Adrenal gland (tissue), 12 donors: ENCODE measurements around the gene LRP8. TPM values are rescaled to one million over a fixed set of nuclear protein-coding genes. Genes with fewer than 3 reads are reported as not detected.

ENCODE experiments used
- DNase-seq, 7 donors: peaks; one replicate each; pipeline ENCODE4 v3.0.0-alpha.2; 2019 to 2020
- H3K27ac ChIP-seq, 5 donors: fragments of 200-600 bp; sonication (generic) in 4 of 5; 1 replicate in 3 of 5; 2 replicates in 2 of 5; pipeline versions ENCODE4 v1.5.1 to v1.8.0; 2016 to 2020; ENCODE audit warnings: mild to moderate bottlenecking in 1 of 5
- H3K27me3 ChIP-seq: fragments of 200-600 bp; 2 replicates; pipeline ENCODE4 v1.8.0; 2021
- H3K36me3 ChIP-seq, 2 donors: fragments of 200-600 bp; replicated peaks in 1 of 2; 1 replicate in 1 of 2; 2 replicates in 1 of 2; pipeline versions ENCODE4 v1.5.1 to v1.8.0; 2018 to 2022
- H3K4me1 ChIP-seq, 2 donors: fragments of 200-600 bp; replicated peaks in 1 of 2; 1 replicate in 1 of 2; 2 replicates in 1 of 2; pipeline versions ENCODE4 v1.5.1 to v1.8.0; 2018 to 2021
- H3K4me3 ChIP-seq, 4 donors: fragments of 200-600 bp; sonication (generic) in 3 of 4; one replicate each; pipeline ENCODE4 v1.5.1; 2016 to 2018
- H3K9me3 ChIP-seq, 3 donors: fragments of 200-600 bp; sonication (generic) in 1 of 3; replicated peaks in 1 of 3; 1 replicate in 2 of 3; 2 replicates in 1 of 3; pipeline versions ENCODE4 v1.5.1 to v1.8.0; 2016 to 2021
- CTCF ChIP-seq, 6 experiments: fragments of 450-650 bp in 4 of 6; fragments of 200-600 bp in 2 of 6; sonication (generic) in 1 of 6; IDR thresholded peaks; 1 replicate in 5 of 6; 2 replicates in 1 of 6; pipeline versions ENCODE4 v1.5.1 to v1.8.0; 2016 to 2021; ENCODE audit warnings: antibody characterized with exemption in 6 of 6, mild to moderate bottlenecking in 2 of 6, moderate library complexity in 1 of 6
- POLR2A ChIP-seq, 2 donors: fragments of 450-650 bp; IDR thresholded peaks; one replicate each; pipeline ENCODE4 v1.6.1; 2017; ENCODE audit warnings: antibody characterized with exemption in 2 of 2, mild to moderate bottlenecking in 2 of 2, moderate library complexity in 1 of 2
- WGBS, 4 donors: extraction: QIAGEN DNeasy Blood & Tissue Kit in 2 of 4; methylation state at CpG; one replicate each; pipeline versions ENCODE4 v1.1.5 to v1.1.7; 2013 to 2017; 5-methylcytosine and 5-hydroxymethylcytosine counted together
- intact Hi-C, 2 donors: fragments of 100-400 bp; cut with DNase I; formaldehyde crosslinking; loops; one replicate each; pipeline versions ENCODE4 v1.14.1 to v1.15.0; 2022 to 2023
- polyA plus RNA-seq, 3 donors: library from polyadenylated mRNA; stranded (reverse); fragments of 200-250 nt in 2 of 3; fragments of 350-450 nt in 1 of 3; fragmentation: Illumina TruSeq in 1 of 3; extraction: RNeasy Lipid Tissue Mini Kit (QIAGEN cat#74804) in 1 of 3; gene quantifications; one replicate each; pipeline ENCODE4 v1.2.3, GENCODE V29; 2013 to 2014
- total RNA-seq, 9 donors: library from RNA; depleted of rRNA in 4 of 9; stranded (reverse); fragments of >200 nt in 4 of 9; fragments of 120-200 nt in 1 of 9; fragmentation: NEBNext Ultra II Directional in 1 of 9; extraction: Animal tissue kit (Norgen Biotek cat#: 25700) in 1 of 9; gene quantifications; one replicate each; pipeline versions ENCODE4 v1.1.0 to v1.2.4, GENCODE V29; 2013 to 2023
- donor health status: healthy with polysubstance abuse.
- donor health status: Bipolar disorder and iron deficiency.
- donor health status: DM: yes; HTN: yes; CAD: no.
- donor health status: DM: no; HTN: no; CAD: no.
- donor health status: DM: no; HTN: no; CAD: no.
- donor health status: DM: yes; HTN: yes; CAD: no.

The LRP8 gene
- total and polyA plus RNA-seq, 12 donors, result 0.64 to 7.6 (median 2.7) TPM

DNA sequence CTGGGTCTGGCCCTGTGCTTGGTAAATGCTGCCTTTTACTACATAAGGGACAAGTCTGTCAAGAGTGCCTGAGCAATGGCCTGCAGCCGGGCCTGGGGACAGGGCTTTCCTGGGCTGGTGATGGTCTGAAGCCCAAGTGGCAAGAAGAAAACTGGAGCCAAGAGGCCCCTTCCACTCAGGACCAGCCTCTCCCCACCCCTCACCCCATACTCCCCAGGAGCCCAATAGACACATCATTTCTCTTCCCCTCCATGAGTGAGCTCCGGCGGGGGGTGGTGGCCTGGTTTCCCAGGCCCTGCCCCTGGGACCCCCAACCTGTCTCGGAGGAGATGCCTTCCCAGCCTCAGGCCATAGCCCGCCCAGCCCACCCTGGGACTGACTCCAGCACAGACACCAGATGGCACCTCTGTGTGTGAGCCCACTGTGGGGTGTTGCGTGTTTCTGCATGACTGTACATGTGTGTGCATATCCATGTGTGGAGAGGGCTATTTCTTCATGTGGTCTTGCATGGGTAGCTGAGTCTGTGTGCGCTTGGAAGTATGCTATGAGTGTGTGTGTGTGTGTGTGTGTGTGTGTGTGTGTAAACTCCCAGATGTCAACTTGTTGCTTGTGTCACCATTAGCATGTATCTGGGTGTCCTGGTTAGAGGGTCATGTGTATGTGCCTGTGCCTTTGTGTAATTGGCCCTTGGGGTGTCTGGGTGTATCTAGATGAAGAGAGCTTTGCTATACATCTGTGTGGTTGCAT, 14.3 kb upstream of the LRP8 start:
- Histone ChIP-seq H3K9me3 (no peaks in the 10 kb centered on the region), H3K4me1 (no peaks in the 10 kb centered on the region), H3K36me3 (no peaks in the 10 kb centered on the region), H3K4me3 (no peak overlapping the region), H3K27ac (no peak overlapping the region), H3K27me3 (peaks cover 5% of the 10 kb centered on the region)
- peak in 4 of 7 donors; percentile 4 to 11 (median 7) for DNase-seq
- WGBS, 4 donors, result 55 to 89% (median 76%) methylated on average over 3 to 7 of the region's 7 CpGs
- TF ChIP-seq CTCF (IDR thresholded peaks at IDR 0.05), result no peak
- no peak for TF ChIP-seq POLR2A (IDR thresholded peaks at IDR 0.05)
- intact Hi-C loops, result no loop called here

- intact Hi-C loops, result no loop called here
- DNase-seq, result peak in 3 of 7 donors; percentile 2 to 23 (median 9)
- Histone ChIP-seq H3K9me3 (no peaks in the 10 kb centered on the region), H3K27me3 (peaks cover 5% of the 10 kb centered on the region), H3K4me1 (no peaks in the 10 kb centered on the region), H3K27ac (no peak overlapping the region), H3K4me3 (no peak overlapping the region), H3K36me3 (no peaks in the 10 kb centered on the region)
- 82 to 92% (median 86%) methylated on average over 2 to 5 of the region's 5 CpGs for WGBS, 4 donors
- no peak for TF ChIP-seq POLR2A (IDR thresholded peaks at IDR 0.05)
- no peak for TF ChIP-seq CTCF (IDR thresholded peaks at IDR 0.05)
Measured at GRCh38 chr1:53341521-53341895, 13.6 kb upstream of the LRP8 start.

DNA sequence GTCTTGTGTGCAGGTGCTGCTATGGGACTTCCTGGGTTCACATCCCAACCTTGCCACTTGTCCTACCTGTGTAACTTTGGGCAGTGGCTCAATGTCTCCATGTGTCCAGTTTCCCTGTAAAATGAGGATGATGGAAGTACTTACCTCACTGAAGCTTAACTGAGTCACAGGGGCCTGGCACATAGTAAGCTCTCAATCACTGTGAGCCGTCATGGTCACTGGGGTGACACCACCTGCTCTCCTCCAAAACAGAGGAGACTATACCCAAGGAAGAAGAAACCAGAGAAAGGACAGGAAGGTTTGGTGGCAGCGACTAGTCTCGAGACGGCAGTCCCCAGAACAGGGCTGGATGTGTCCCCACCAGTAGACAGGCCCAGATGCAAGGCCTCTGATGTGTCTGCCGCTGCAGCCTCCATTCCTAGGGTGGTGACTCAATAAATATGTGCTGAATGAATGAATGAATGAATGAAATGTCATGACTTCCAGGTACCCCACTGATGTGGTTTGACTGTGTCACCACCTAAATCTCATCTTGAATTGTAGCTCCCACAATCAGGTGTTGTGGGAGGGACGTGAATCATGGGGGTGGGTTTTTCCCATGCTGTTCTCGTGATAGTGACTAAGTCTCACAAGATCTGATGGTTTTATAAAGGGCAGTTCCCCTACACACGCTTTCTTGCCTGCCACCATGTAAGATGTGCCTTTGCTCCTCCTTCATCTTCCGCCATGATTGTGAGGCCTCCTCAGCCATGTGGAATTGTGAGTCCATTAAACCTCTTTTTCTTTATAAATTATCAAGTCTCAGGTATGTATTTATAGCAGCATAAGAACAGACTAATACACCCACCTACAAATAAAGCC, 13.0 kb upstream of the LRP8 start:
- peaks cover 5% of the 10 kb centered on the region for H3K27me3 ChIP-seq
- H3K9me3 ChIP-seq, result no peaks in the 10 kb centered on the region
- H3K27ac ChIP-seq, result no peak overlapping the region
- no peaks in the 10 kb centered on the region for H3K4me1 ChIP-seq
- no peaks in the 10 kb centered on the region for H3K36me3 ChIP-seq
- intact Hi-C loops, result no loop called here
- TF ChIP-seq CTCF (IDR thresholded peaks at IDR 0.05) (no peak), POLR2A (IDR thresholded peaks at IDR 0.05) (no peak)
- H3K4me3 ChIP-seq, result no peak overlapping the region
- DNase-seq, result peak in 3 of 7 donors; percentile 3 to 21 (median 4)
- 89 to 96% (median 91%) methylated on average over 9 of the region's 9 CpGs for WGBS, 4 donors
